Astrocyte of the spinal cord (primary cell): ENCODE measurements around the gene FRMD4A.

Source experiments
- DNase-seq: peaks from one replicate; pipeline ENCODE4 v3.0.0; 2011; ENCODE audit warnings: low read depth, low spot score
- H3K4me3 ChIP-seq: 2 replicates; pipeline ENCODE4 v1.5.1; 2011; ENCODE audit warnings: low read depth, mild to moderate bottlenecking, low read length, moderate library complexity
- CTCF ChIP-seq: IDR thresholded peaks from 2 replicates; pipeline ENCODE4 v1.5.1; 2012; ENCODE audit warnings: low read depth, mild to moderate bottlenecking, low read length, inconsistent platforms
- in situ Hi-C: cut with HindIII; loops from 2 replicates; pipeline ENCODE4 v1.10.0; 2017; ENCODE audit warnings: low sequenced_read_pairs

FRMD4A gene

GRCh38 chr10:13815756-13816155, 515.0 kb downstream of the FRMD4A start:
- in situ Hi-C loops, result no loop called here
- H3K4me3 ChIP-seq, result no peak overlapping the region
- TF ChIP-seq CTCF, result no peak
- DNase-seq, result peak; percentile 82

GRCh38 chr10:13813550-13813949, 517.2 kb downstream of the FRMD4A start:
- no peak for DNase-seq
- in situ Hi-C loops, result no loop called here
- no peak for TF ChIP-seq CTCF
- no peak overlapping the region for H3K4me3 ChIP-seq

GRCh38 chr10:13812804-13813203, 517.9 kb downstream of the FRMD4A start:
- no peak for TF ChIP-seq CTCF
- H3K4me3 ChIP-seq, result no peak overlapping the region
- DNase-seq, result no peak
- in situ Hi-C loops, result no loop called here

GRCh38 chr10:13810568-13810967, 520.2 kb downstream of the FRMD4A start:
- no peak for DNase-seq
- H3K4me3 ChIP-seq, result no peak overlapping the region
- TF ChIP-seq CTCF, result no peak
- in situ Hi-C loops, result no loop called here

GRCh38 chr10:13809427-13809826, 521.3 kb downstream of the FRMD4A start:
- in situ Hi-C loops, result no loop called here
- DNase-seq, result no peak
- TF ChIP-seq CTCF, result no peak
- no peak overlapping the region for H3K4me3 ChIP-seq

- H3K4me3 ChIP-seq, result no peak overlapping the region
- no peak for TF ChIP-seq CTCF
- in situ Hi-C loops, result no loop called here
- peak; percentile 49 for DNase-seq
These were observed 522.0 kb downstream of the FRMD4A start for GRCh38 chr10:13808556-13809391.

GRCh38 chr10:13806419-13806818, 524.3 kb downstream of the FRMD4A start:
- no peak for DNase-seq
- in situ Hi-C loops, result no loop called here
- TF ChIP-seq CTCF, result no peak

More at GRCh38 chr10:13806419-13806818, 524.3 kb downstream of the FRMD4A start:
- H3K4me3 ChIP-seq, result no peak overlapping the region
